Stimulated activated CD4-positive, alpha-beta T cell treated with anti-CD3 and anti-CD28 coated beads, Interleukin-1b, Interleukin-23, amount 100 ng/mL, for 1 hour (primary cell): Measurements from ENCODE around the gene SUSD6.

Experiments
- DNase-seq, 2 donors: peaks; one replicate each; pipeline ENCODE4 v3.0.0-alpha.2; 2020; ENCODE audit warnings: low read depth in 2 of 2

The SUSD6 gene

DNA sequence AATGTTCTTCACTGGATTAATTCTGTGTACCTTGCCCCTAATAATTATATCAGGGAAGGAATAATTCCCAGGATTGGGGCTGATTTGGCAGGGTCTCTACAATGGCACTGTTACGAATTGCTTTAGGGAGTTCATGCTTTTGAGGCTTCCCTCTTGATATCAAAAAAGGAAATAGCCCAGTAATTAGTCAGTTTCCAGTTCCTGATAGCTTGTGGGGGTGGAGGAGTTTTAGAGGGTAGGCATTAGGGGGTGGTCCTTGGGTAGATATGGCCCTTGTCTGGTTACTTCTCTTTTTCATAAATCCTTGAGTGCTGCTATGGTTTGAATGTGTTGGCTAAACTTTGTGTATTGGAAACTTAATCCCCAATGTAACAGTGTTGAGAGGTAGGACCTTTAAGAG lies 149.4 kb downstream of the SUSD6 start:
- no peak for DNase-seq

DNA sequence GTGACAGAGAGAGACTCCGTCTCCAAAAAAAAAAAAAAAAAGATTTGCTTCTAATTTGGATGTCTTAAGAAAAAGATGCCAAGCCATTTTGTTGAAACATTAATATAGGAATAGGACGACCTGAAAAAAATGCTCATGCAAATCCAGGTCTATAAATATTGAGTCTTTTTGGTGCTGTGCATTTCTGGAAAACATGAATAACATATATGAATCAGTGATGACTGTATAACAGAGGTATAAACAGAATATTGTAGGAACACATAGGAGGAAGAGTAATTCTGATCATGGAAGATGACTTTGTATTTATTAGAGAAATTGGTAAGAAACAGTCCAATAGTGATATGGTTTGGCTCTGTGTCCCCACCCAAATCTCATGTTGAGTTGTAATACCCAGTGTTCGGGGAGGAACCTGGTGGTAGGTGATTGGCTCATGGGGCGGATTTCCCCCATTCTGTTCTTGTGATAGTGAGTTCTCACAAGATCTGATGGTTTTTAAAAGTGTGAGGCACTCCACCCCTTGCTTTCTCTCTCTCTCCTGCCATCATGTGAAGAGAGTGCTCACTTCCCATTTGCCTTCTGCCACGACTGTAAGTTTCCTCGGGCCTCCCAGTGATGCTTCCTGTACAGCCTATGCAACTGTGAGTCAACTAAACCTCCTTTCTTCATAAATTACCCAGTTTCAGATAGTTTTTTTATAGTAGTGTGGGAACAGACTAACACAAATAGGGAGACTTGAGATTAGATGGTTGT lies 152.5 kb downstream of the SUSD6 start:
- no peak for DNase-seq
